Measurements from ENCODE around the gene SLC34A3. TPM values are rescaled to one million over a fixed set of nuclear protein-coding genes. Genes with fewer than 3 reads are reported as not detected.

SLC34A3 gene
- polyA plus RNA-seq, 2 of the 4 experiments (the other 2 are of a cell fraction): 0.05 TPM; not detected in 1

DNA sequence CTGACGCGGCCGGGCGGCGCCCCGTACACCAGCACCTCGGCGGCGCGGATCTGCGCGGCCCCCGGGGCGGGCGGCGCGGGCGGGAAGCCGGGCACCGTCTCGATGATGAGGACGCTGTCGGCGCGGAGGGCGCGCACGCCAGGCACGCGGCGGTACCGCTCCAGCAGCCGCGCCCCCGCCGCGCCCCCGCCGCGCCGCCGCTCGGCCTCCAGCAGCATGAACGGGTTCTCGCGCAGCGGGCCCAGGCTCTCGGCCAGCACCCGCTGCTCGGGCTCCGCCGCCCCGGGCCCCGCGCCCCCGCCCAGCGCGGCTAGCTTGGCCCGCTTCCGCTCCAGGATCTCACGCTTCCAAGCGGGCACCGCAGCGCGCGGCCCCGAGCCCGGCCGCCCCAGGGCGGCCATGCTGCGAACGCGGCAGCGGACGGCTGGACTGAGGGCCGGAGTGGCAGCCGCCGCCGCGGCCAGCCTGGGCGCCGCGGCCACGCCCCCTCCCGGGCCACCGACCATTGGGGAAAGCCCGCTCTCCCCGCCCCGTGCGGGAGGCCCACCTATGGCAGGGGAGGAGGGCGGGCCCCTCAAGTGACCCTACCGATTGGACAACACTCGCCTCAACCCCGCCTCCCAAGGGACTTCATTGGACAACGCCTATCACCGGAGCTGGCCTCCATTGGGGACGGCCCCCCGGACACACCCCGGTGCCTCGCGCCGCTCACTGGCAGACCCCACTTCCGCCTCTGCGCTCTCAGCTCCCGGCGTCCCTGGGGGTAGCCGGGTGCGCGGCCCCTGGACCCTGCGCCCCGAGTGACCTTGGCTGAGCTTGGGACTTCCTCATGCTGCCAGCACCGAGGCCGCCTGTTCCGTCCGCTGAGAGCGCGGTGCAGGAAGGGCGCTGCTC lies 30.1 kb upstream of the SLC34A3 start, which contains the start of gene TPRN:
TPRN (minus strand) TSS at position 431 of the 894 bp plus-strand sequence; CDS start at position 401, 30 bp downstream.
- ATAC-seq (peak; percentile 87 to 96), DNase-seq (ENCODE audit: low read depth in 1 of 2, low spot score in 1 of 2) (peak; percentile 98 to 100), FAIRE-seq (no peak)
- ChIA-PET POLR2A (interaction anchor here (0.6 to 2.5 kb wide), 19 partner anchors 9 to 848 kb away, joined by 3 to 38 read pairs (median 4); partner anchors contain the start of genes ANAPC2, CYSRT1, MAN1B1 and SSNA1), CTCF (interaction anchor here (0.7 to 1.7 kb wide), 7 partner anchors 11 to 171 kb away, joined by 3 to 14 read pairs (median 5); partner anchors contain the start of genes ANAPC2, RNF224 and SSNA1)
- Histone ChIP-seq H3K27ac (peak within 1 kb of the TSS; percentile 80 to 87), H3K4me1 (peaks cover 38% of the 10 kb centered on the region), H3K4me2 (peak within 1 kb of the TSS; percentile 97), H3K4me3 (peak within 1 kb of the TSS; percentile 60), H3K9me3 (no peaks in the 10 kb centered on the region)
- TF ChIP-seq, protein P1, sequence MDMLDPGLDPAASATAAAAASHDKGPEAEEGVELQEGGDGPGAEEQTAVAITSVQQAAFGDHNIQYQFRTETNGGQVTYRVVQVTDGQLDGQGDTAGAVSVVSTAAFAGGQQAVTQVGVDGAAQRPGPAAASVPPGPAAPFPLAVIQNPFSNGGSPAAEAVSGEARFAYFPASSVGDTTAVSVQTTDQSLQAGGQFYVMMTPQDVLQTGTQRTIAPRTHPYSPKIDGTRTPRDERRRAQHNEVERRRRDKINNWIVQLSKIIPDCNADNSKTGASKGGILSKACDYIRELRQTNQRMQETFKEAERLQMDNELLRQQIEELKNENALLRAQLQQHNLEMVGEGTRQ (IDR thresholded peaks at IDR 0.05): peak; percentile 75
- 0 out of 2 replicates have a peak, but pooled peaks have one; percentile 29 for TF ChIP-seq PHF8 (IDR thresholded peaks at IDR 0.05; ENCODE audit: borderline replicate concordance, low read depth)
- TF ChIP-seq, protein P2, sequence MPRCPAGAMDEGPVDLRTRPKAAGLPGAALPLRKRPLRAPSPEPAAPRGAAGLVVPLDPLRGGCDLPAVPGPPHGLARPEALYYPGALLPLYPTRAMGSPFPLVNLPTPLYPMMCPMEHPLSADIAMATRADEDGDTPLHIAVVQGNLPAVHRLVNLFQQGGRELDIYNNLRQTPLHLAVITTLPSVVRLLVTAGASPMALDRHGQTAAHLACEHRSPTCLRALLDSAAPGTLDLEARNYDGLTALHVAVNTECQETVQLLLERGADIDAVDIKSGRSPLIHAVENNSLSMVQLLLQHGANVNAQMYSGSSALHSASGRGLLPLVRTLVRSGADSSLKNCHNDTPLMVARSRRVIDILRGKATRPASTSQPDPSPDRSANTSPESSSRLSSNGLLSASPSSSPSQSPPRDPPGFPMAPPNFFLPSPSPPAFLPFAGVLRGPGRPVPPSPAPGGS (IDR thresholded peaks at IDR 0.05): peak; percentile 89; the same call in 2 of the 3 replicates
- TF ChIP-seq RCOR1 (IDR thresholded peaks at IDR 0.05; ENCODE audit: low read depth, low read length): no peak
- TF ChIP-seq CHD4 (IDR thresholded peaks at IDR 0.05; ENCODE audit: borderline replicate concordance): no peak
- peak; percentile 71 to 93; a peak in 4 of 5 replicates for TF ChIP-seq JUN (IDR thresholded peaks at IDR 0.05)
- TF ChIP-seq POLR2A (IDR thresholded peaks at IDR 0.05; ENCODE audit: low read length): peak; percentile 82
- WGBS (ENCODE audit: missing lambda C conversion rate): 0% methylated on average over 22 of the region's 118 CpGs

DNA sequence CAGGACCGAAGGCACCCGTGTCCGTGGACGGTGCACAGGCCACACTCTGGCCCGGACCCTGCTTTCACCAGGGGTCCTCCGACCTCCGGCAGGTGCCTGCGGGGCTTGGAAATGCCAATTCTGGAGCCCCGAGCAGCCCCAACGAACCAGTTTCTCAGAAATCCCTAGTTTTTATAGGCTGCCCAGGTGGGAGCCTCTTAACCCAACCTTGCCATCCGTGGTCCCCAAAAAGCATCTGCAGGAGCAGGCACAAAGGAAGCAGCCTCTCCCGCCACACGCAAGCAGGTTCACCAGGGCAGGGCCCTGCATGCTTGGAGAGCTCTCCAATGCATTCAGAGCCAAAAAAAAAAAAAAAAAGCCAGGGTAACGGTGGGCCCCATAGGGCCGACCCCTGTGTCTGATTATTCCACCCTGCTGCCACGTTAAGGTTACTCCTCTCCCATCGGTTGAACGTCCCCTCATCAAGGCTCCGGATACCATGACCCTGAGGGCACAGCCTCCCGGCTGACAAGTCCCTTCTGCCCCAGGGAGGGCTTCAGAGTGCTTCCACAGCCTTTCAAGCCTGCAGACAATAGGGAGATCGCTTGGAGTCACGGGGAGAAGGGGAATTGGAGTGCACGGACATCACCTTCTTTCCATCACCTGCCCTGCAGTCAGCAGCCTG lies 29.4 kb upstream of the SLC34A3 start:
- peak overlapping the region; percentile 83 for H3K4me2 ChIP-seq
- DNase-seq (ENCODE audit: low read depth in 1 of 2, low spot score in 1 of 2) (no peak), FAIRE-seq (no peak), ATAC-seq (no peak; a peak in 1 of 6 replicates)
- ChIA-PET CTCF (interaction anchor here (1.2 to 3.7 kb wide), 8 partner anchors 9 to 172 kb away, joined by 3 to 17 read pairs (median 6); partner anchors contain the start of genes ANAPC2, RNF224 and SSNA1), POLR2A (interaction anchor here (0.6 to 2.5 kb wide), 19 partner anchors 9 to 849 kb away, joined by 3 to 38 read pairs (median 4); partner anchors contain the start of genes ANAPC2, CYSRT1, MAN1B1 and SSNA1)
- H3K27ac ChIP-seq: peak overlapping the region; percentile 80 to 87
- WGBS (ENCODE audit: missing lambda C conversion rate): 40% methylated on average over 18 of the region's 23 CpGs
- TF ChIP-seq FOSB (CRISPR knock-in tag; IDR thresholded peaks at IDR 0.05) (no peak), FOXS1 (CRISPR knock-in tag; IDR thresholded peaks at IDR 0.05) (no peak), HEYL (CRISPR knock-in tag; IDR thresholded peaks at IDR 0.05) (no peak), RFX5 (IDR thresholded peaks at IDR 0.05) (no peak), KDM1A (IDR thresholded peaks at IDR 0.05; ENCODE audit: low read depth) (no peak), RNF2 (IDR thresholded peaks at IDR 0.05; ENCODE audit: borderline replicate concordance, low read depth) (no peak), HDAC2 (IDR thresholded peaks at IDR 0.05) (no peak), JUN (IDR thresholded peaks at IDR 0.05) (no peak), HOXA7 (CRISPR knock-in tag; IDR thresholded peaks at IDR 0.05) (no peak)
- TF ChIP-seq, protein P3, sequence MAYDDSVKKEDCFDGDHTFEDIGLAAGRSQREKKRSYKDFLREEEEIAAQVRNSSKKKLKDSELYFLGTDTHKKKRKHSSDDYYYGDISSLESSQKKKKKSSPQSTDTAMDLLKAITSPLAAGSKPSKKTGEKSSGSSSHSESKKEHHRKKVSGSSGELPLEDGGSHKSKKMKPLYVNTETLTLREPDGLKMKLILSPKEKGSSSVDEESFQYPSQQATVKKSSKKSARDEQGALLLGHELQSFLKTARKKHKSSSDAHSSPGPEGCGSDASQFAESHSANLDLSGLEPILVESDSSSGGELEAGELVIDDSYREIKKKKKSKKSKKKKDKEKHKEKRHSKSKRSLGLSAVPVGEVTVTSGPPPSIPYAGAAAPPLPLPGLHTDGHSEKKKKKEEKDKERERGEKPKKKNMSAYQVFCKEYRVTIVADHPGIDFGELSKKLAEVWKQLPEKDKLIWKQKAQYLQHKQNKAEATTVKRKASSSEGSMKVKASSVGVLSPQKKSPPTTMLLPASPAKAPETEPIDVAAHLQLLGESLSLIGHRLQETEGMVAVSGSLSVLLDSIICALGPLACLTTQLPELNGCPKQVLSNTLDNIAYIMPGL (CRISPR knock-in tag; IDR thresholded peaks at IDR 0.05; ENCODE audit: borderline replicate concordance): no peak
- TF ChIP-seq, protein P4, sequence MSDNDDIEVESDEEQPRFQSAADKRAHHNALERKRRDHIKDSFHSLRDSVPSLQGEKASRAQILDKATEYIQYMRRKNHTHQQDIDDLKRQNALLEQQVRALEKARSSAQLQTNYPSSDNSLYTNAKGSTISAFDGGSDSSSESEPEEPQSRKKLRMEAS (IDR thresholded peaks at IDR 0.05): no peak
- TF ChIP-seq, protein P1 (IDR thresholded peaks at IDR 0.05): no peak
- no peaks in the 10 kb centered on the region for H3K9me3 ChIP-seq
- H3K4me1 ChIP-seq: peaks cover 36% of the 10 kb centered on the region
- peak overlapping the region; percentile 60 for H3K4me3 ChIP-seq
